GM19455 (cell line): Measurements from ENCODE around the gene TRPM8.
"Not testable (repeated sequence)": the region's sequence is repeated elsewhere in the genome, so short reads cannot be mapped to it uniquely, and the experiment has no call there.

Experiments used
- ATAC-seq: cut with Tn5 transposase; IDR thresholded peaks from one replicate; pipeline ENCODE4 v1.9.1; 2021; ENCODE audit not compliant: unreplicated experiment

Gene TRPM8

GRCh38 chr2:233935426-233935825 is 18.3 kb downstream of the TRPM8 start:
- no peak for ATAC-seq

DNA sequence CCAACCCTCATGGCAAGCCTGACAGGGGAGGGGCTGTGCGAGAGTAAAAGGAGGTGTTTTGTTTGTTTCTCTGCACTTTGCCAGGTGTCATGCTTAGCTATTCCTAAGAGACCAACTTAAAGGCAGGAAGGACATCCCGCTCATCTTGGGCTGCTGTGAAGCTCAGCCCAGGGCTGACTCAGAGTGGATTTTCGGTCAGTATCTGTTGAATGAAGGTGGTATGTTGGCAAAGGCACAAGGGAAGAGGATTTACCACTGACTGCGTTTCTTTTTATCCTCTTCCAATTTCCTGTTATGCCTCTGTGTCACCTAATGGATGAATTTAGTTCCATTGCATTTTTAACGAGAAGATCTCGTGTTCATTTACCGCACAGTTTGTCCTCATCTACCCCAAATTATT is 18.9 kb downstream of the TRPM8 start:
- ATAC-seq, result no peak

DNA sequence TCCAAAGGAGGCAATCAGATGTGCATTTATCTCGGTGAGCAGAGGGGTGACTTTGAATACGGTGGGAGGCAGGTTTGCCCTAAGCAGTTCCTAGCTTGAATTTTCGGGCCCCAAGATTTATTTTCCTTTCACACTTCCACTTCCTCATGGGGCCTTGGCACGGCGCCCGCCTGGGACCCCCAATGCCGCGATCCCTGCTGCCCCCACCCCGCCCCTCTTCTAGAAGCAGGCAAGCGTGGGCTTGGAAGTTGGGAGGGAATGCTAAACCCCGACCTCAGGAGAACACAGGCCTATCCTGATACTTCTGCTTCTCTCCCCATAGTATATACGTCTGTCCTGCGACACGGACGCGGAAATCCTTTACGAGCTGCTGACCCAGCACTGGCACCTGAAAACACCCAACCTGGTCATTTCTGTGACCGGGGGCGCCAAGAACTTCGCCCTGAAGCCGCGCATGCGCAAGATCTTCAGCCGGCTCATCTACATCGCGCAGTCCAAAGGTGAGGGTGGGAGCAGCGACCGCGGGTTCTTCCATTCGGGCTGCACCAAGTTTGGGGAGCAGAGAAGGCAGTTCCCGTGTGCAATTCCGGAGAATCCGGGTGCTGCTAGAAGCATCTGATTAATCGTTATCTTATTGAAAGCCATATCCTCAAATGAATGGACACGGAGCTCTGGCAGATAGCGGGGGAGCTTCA is 21.6 kb downstream of the TRPM8 start:
- no peak for ATAC-seq

DNA sequence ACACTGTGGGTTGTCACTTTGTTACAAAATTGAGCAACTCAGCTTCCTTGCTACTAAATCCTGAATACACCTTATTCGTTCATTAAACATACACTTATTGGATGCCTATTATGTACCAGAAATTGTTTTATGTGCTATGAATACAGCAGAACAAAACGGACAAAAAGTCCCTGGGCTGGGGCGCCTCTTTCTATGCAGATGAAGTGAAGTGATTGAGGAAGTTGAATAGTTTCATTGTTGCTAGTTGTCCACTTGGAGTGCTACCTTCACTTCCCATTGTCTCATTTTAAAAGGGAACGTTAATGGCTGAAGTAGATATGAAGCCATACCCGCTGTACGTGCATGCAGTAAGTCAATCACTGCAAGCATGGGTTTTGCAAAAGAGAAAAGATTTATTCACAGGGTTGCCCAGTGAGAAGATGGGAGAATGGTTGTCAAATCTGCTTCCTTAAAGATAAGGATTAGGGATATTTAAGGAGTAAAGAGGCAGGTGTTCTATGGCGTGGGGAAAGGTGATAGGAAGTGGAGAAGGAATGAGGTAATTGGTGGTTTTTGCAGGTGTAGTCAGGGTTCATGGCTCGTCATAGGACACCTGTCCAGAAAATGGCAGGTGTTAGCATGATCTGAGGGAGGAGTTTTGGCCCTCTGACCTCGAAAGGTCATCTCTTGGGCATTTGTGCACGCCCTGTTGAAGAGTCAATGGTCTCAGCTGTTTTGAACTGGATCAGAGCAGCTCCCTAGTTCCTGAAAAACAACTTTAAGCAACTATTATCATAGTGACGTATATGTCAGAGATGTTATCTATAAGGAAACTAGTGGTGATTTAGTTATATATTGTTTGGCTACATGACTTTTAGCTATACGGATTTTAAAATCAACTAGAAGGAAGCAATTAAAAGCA is 23.5 kb downstream of the TRPM8 start:
- no peak for ATAC-seq

- ATAC-seq, result no peak
Observed at GRCh38 chr2:233942731-233943130, 25.6 kb downstream of the TRPM8 start.

DNA sequence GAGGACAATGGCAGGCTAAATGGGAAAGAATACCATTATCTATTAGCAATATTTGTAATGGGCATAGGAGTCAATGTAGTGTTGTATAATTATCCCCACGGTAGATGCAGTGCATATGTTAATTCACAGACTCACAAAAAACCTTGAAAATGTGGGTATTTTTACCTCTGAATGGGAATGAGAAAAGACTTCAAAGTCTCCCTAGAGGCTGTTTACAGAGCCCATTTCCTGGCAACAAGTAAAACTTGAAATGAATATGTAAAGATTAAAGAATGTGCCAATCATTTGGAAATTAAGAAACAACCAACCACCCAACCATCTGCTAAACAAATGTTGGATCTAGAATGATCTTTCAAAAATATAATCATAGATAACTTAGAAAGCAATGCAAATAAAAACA is 27.1 kb downstream of the TRPM8 start:
- ATAC-seq, result no peak

DNA sequence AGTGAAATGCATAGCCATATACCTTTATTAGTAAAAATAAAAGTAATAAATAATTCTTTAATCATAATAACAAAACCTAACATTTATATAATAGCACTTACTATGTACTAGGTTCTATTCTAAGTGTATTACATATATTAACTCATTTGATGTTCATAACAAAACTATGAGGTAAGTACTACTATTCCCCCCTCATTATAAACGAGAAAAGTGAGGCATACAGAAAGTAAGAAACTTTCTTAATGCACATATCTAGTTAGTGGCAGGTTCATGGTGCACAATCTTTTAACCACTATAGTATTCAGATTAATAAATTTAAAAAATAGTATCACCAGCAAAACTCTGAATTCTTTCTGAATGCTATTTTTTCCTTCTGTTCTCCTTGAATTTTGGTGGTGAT is 27.5 kb downstream of the TRPM8 start:
- ATAC-seq, result no peak

GRCh38 chr2:233945146-233945545 is 28.0 kb downstream of the TRPM8 start:
- ATAC-seq, result no peak

DNA sequence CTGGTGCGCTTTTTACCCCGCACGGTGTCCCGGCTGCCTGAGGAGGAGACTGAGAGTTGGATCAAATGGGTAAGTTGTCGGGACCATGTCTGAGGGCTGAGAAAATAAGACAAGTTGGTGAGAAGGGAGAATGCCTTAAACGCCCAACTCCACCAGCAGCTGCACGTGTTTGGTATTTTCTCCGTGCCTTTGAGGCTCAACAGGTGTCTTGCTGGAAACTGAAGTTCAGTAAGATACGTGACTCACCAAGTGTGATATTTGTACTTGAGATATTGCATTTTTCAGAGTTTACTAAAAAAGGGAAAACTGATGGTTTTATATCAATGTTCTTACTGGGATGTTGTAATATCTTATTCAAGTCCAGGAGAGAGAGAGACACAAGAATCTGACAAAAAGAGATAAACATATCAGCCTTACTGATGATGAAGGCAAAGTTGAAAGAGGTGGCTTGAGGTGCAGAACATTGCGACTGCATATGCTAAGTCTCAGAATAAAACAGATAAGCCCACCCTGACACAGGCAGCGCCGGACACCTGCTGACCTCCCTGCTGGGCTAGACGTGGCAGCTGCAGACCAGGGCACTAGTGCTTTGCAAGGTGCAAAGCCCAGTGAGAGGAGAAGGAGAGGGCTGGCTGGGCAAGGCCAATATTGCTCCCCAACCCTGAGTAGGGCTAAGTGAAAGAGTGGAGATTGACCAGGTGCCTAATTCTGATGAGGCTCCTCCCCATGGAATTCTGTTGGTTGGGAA is 33.1 kb downstream of the TRPM8 start:
- ATAC-seq, result no peak

- no peak for ATAC-seq
Observed at GRCh38 chr2:233952335-233952734, 35.2 kb downstream of the TRPM8 start.

DNA sequence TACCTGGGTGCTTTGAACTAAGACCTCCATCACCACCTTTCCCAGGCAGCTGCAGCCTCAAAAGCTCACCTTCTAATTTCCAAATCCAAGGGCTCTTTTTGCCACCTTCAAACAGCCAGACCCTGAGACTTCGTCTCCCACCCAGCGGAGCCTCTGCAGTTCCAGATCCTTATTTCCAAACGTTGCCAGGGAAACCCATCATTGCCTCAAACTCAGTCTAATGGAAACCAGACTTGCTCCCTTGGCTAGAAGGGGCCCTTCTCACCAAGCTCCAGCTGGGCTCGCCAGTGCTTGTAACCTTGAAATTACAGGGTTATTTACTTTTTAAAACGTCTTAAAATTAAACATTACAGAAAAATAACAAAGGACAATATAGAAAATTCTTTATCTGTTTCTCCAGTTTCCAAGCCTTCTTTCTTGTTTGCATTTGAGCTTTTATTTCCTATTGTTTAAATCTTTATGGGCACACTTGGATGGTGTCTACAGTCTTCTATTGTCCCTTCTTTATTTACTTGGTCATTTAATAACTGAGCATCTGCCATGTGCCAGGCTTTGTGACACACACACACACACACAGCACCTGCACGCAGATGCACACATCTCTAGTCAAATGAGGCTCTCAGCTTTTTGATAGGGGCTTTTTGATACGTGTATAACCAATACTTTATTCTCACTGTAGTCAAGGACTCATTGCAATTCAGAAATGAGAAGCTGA is 36.1 kb downstream of the TRPM8 start:
- ATAC-seq, result no peak

GRCh38 chr2:233960203-233960602 is 43.0 kb downstream of the TRPM8 start:
- ATAC-seq, result no peak

- no peak for ATAC-seq
Observed at GRCh38 chr2:233961905-233962304, 44.7 kb downstream of the TRPM8 start.

DNA sequence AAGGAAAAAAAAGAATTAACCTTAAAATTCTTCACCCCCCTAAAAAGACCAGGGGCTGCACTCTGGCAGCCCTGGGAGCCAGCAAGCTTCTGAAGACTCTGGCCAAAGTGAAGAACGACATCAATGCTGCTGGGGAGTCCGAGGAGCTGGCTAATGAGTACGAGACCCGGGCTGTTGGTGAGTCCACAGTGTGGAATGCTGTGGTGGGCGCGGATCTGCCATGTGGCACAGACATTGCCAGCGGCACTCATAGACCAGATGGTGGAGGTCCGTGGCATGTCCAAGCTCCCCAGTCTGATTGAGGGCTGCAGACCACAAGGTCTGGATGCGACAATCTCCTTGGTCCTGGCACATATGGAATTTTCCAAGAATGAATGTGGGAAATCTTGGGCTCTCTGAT is 47.4 kb downstream of the TRPM8 start:
- ATAC-seq, result no peak

GRCh38 chr2:233965032-233965603 is 47.9 kb downstream of the TRPM8 start:
- no peak for ATAC-seq

- not testable (repeated sequence) for ATAC-seq
Observed at GRCh38 chr2:233965646-233966045, 48.5 kb downstream of the TRPM8 start.

- ATAC-seq, result no peak
Observed at GRCh38 chr2:233966388-233966787, 49.2 kb downstream of the TRPM8 start.

DNA sequence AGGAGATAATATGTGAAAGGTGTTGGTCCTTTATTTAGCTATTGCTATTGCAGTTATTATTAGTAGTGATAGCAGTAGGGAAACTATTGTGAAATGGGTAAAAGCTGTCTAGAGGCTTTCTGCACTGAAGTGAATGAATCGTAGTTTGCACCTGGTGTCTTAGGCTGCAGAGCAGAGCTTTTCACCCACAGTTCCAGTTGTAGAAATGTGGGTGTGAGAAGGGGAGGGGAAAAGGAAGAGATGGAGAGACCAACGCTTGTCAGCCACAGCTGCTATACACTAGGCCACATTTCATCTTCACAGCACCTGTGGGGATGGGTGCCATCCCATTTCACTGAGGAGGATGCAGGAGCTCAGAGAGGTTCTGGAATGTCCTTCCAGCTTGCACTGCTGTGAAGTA is 50.0 kb downstream of the TRPM8 start:
- no peak for ATAC-seq

GRCh38 chr2:233968556-233968955 is 51.4 kb downstream of the TRPM8 start:
- ATAC-seq, result no peak

DNA sequence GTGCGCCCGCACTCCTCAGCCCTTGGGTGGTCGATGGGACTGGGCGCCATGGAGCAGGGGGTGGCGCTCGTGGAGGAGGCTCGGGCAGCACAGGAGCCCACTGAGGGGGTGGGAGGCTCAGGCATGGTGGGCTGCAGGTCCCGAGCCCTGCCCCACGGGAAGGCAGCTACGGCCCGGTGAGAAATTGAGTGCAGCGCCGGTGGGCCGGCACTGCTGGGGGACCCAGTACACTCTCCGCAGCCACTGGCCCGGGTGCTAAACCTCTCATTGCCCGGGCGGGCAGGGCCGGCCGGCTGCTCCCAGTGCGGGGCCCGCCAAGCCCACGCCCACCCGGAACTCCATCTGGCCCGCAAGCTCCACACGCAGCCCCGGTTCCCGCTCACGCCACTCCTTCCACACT is 55.3 kb downstream of the TRPM8 start:
- not testable (repeated sequence) for ATAC-seq
